ENCODE measurements around the gene TRO.

The TRO gene

DNA sequence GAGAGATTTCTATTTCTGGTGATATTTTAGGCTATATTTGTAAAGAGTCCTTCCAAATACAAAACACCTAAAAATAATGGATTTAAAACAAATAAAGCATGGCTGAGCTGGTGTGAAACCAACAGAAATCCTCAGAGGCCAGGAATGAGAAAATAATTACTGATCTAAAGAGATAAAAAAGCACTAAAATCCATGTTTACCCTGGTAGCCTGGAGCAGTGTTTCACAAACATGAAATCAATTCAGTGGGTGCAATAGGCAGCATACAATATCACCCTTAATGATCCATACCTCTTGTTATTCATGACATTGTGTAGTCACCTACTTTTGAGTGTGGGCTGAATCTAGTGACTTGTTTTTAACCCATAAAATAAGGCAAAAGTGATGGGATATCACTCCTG, 58.8 kb downstream of the TRO start:
- TF ChIP-seq EZH2phosphoT487 (IDR thresholded peaks at IDR 0.05; ENCODE audit: borderline replicate concordance): no peak
- TF ChIP-seq, protein P1, sequence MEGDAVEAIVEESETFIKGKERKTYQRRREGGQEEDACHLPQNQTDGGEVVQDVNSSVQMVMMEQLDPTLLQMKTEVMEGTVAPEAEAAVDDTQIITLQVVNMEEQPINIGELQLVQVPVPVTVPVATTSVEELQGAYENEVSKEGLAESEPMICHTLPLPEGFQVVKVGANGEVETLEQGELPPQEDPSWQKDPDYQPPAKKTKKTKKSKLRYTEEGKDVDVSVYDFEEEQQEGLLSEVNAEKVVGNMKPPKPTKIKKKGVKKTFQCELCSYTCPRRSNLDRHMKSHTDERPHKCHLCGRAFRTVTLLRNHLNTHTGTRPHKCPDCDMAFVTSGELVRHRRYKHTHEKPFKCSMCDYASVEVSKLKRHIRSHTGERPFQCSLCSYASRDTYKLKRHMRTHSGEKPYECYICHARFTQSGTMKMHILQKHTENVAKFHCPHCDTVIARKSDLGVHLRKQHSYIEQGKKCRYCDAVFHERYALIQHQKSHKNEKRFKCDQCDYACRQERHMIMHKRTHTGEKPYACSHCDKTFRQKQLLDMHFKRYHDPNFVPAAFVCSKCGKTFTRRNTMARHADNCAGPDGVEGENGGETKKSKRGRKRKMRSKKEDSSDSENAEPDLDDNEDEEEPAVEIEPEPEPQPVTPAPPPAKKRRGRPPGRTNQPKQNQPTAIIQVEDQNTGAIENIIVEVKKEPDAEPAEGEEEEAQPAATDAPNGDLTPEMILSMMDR (conservative IDR thresholded peaks at IDR 0.05; ENCODE audit: low read length): no peak
- Histone ChIP-seq H2AFZ (ENCODE audit: low read length) (no peak overlapping the region), H3K9me2 (replicated peaks; ENCODE audit: low read depth, low read length) (no peaks in the 10 kb centered on the region), H3K79me2 (ENCODE audit: insufficient read depth, low read length) (no peaks in the 10 kb centered on the region), H3K4me3 (ENCODE audit: low read length, poor library complexity, severe bottlenecking) (no peak overlapping the region), H3F3A (ENCODE audit: low read depth) (no peaks in the 10 kb centered on the region), H3K4me2 (ENCODE audit: low read depth, low read length, poor library complexity, severe bottlenecking) (no peak overlapping the region), H4K20me1 (ENCODE audit: insufficient read depth, low read length, poor library complexity, severe bottlenecking) (no peaks in the 10 kb centered on the region), H3K36me3 (ENCODE audit: insufficient read depth, low read length) (no peaks in the 10 kb centered on the region), H3K9me3 (ENCODE audit: insufficient read depth, low read depth, low read length) (no peaks in the 10 kb centered on the region), H3K9ac (ENCODE audit: low read depth, low read length, poor library complexity, severe bottlenecking) (no peak overlapping the region), H3K4me1 (ENCODE audit: insufficient read depth, low read length, poor library complexity, severe bottlenecking) (no peaks in the 10 kb centered on the region), H3K27me3 (ENCODE audit: insufficient read depth, low read length, poor library complexity, severe bottlenecking) (no peaks in the 10 kb centered on the region)

DNA sequence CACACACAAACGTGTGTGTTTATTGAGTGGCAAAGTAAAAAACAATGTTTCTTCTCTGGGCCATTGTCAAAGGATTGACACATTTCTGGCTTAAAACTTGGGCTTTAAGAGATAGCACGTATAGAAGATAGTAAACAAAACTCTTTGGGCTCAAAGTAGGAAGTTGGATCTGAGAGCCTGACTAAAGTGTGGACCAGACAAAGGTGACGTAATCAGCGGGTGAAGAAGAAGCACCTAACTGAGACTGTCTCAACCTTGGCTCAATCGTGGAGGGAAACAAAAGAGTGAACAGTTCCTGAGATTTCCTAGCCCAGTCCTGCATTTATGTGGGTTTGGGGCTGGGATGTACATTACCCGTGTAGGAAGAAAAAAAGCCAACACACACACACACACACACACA, 59.7 kb downstream of the TRO start:
- TF ChIP-seq EZH2phosphoT487 (IDR thresholded peaks at IDR 0.05; ENCODE audit: borderline replicate concordance): no peak
- TF ChIP-seq, protein P1 (conservative IDR thresholded peaks at IDR 0.05; ENCODE audit: low read length): no peak
- Histone ChIP-seq H3K9ac (ENCODE audit: low read depth, low read length, poor library complexity, severe bottlenecking) (no peak overlapping the region), H3K9me2 (replicated peaks; ENCODE audit: low read depth, low read length) (no peaks in the 10 kb centered on the region), H3K4me3 (ENCODE audit: low read length, poor library complexity, severe bottlenecking) (no peak overlapping the region), H3K79me2 (ENCODE audit: insufficient read depth, low read length) (no peaks in the 10 kb centered on the region), H3K4me1 (ENCODE audit: insufficient read depth, low read length, poor library complexity, severe bottlenecking) (no peaks in the 10 kb centered on the region), H3K4me2 (ENCODE audit: low read depth, low read length, poor library complexity, severe bottlenecking) (no peak overlapping the region), H3K36me3 (ENCODE audit: insufficient read depth, low read length) (no peaks in the 10 kb centered on the region), H3K27me3 (ENCODE audit: insufficient read depth, low read length, poor library complexity, severe bottlenecking) (no peaks in the 10 kb centered on the region), H2AFZ (ENCODE audit: low read length) (no peak overlapping the region), H4K20me1 (ENCODE audit: insufficient read depth, low read length, poor library complexity, severe bottlenecking) (no peaks in the 10 kb centered on the region), H3F3A (ENCODE audit: low read depth) (no peaks in the 10 kb centered on the region), H3K9me3 (ENCODE audit: insufficient read depth, low read depth, low read length) (no peaks in the 10 kb centered on the region)

All from Loucy (cell line).